HG03575 (cell line): ENCODE results near the gene FETUB.

ENCODE experiments used
- ATAC-seq: cut with Tn5 transposase; IDR thresholded peaks from one replicate; pipeline ENCODE4 v1.9.1; 2021; ENCODE audit not compliant: unreplicated experiment, insufficient number of reproducible peaks, low FRiP score; ENCODE audit errors: extremely low read depth

FETUB gene

GRCh38 chr3:186612721-186613636, 27.2 kb upstream of the FETUB start, which contains the start of gene AHSG:
TSS of gene AHSG (plus strand) at chr3:186613060. CDS start at chr3:186613142, 82 bp downstream.
- no peak for ATAC-seq

- no peak for ATAC-seq
These were observed 26.4 kb upstream of the FETUB start for GRCh38 chr3:186613637-186614265.

- no peak for ATAC-seq
These were observed 26.0 kb upstream of the FETUB start for GRCh38 chr3:186614266-186614596.

GRCh38 chr3:186614597-186615483, 25.4 kb upstream of the FETUB start:
- ATAC-seq = no peak

- ATAC-seq = no peak
These were observed 23.9 kb upstream of the FETUB start for GRCh38 chr3:186616299-186616617.

GRCh38 chr3:186617036-186617946, 22.9 kb upstream of the FETUB start:
- no peak for ATAC-seq

- no peak for ATAC-seq
These were observed 21.8 kb upstream of the FETUB start for GRCh38 chr3:186618318-186618938.

- ATAC-seq = no peak
These were observed 20.4 kb upstream of the FETUB start for GRCh38 chr3:186619787-186620212.

- no peak for ATAC-seq
These were observed 19.7 kb upstream of the FETUB start for GRCh38 chr3:186620213-186621092.

GRCh38 chr3:186621894-186622650, 18.1 kb upstream of the FETUB start:
- no peak for ATAC-seq

GRCh38 chr3:186622651-186623310, 17.4 kb upstream of the FETUB start:
- ATAC-seq = no peak

GRCh38 chr3:186624598-186624997, 15.6 kb upstream of the FETUB start:
- ATAC-seq = no peak

GRCh38 chr3:186625600-186626042, 14.6 kb upstream of the FETUB start:
- ATAC-seq = no peak

GRCh38 chr3:186626254-186626847, 13.8 kb upstream of the FETUB start:
- ATAC-seq = no peak

- no peak for ATAC-seq
These were observed 12.3 kb upstream of the FETUB start for GRCh38 chr3:186627852-186628414.
